GM18498 (cell line): ENCODE results near the gene SUPT16H.
"Not testable (repeated sequence)": the region's sequence is repeated elsewhere in the genome, so short reads cannot be mapped to it uniquely, and the experiment has no call there.

Experiments used
- ATAC-seq: cut with Tn5 transposase; IDR thresholded peaks from one replicate; pipeline ENCODE4 v1.9.1; 2021; ENCODE audit warnings: mild to moderate bottlenecking, moderate library complexity; ENCODE audit not compliant: unreplicated experiment

The SUPT16H gene

DNA sequence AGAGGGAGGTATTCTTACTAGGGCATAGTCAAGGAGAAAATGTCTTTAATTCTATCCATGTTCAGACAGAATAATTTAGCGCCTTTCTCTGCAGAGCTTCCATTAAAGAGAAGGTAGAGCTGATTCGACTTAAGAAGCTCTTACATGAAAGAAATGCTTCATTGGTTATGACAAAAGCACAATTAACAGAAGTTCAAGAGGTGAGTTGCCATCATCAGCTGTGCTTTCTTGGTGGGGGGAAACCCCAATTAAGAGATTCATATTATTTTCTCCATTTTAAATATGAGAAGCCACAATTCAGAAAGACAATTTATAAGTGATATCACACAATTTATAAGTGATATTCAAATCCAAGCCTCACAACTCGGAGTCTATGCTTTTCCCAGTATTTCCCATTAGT lies 76.2 kb downstream of the SUPT16H start:
- no peak for ATAC-seq

DNA sequence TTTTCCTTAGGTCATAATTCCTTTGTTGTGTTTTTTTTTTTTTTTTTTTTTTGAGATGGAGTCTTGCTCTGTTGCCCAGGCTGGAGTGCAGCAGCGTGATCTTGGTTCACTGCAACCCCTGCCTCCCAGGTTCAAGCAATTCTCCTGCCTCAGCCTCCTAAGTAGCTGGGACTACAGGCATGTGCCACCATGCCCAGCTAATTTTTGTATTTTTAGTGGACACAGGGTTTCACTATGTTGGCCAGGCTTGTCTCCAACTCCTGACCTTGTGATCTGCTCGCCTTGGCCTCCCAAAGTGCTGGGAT lies 81.0 kb downstream of the SUPT16H start:
- not testable (repeated sequence) for ATAC-seq

GRCh38 chr14:21302013-21302835 lies 81.6 kb downstream of the SUPT16H start:
- no peak for ATAC-seq
